Activated T-cell treated with anti-CD3 and anti-CD28 coated beads for 1 hour (primary cell): ENCODE results near the gene AEBP1.

Source experiments
- DNase-seq: peaks from one replicate; pipeline ENCODE4 v3.0.0-alpha.2; 2020; ENCODE audit warnings: low read depth

AEBP1 gene

DNA sequence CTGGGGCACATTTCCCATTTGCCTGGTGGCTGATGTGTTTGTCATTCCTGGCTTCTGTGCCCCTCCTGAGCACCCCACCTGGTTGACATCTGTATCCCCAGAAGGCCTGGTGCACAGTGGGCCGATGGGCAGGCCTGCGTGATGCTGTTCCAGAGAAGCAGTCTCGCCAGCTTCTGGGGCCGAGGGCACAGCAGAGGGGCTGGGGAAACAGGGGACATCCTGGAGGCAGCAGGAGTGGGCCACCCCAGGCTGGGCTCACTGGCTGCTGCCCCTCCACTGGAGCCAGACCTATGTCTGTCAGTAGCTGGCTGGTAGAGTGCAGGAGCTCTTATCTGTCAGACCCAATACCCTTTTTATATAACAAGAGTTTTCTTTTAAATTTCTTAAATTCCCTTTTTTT is 37.9 kb downstream of the AEBP1 start:
- no peak for DNase-seq

DNA sequence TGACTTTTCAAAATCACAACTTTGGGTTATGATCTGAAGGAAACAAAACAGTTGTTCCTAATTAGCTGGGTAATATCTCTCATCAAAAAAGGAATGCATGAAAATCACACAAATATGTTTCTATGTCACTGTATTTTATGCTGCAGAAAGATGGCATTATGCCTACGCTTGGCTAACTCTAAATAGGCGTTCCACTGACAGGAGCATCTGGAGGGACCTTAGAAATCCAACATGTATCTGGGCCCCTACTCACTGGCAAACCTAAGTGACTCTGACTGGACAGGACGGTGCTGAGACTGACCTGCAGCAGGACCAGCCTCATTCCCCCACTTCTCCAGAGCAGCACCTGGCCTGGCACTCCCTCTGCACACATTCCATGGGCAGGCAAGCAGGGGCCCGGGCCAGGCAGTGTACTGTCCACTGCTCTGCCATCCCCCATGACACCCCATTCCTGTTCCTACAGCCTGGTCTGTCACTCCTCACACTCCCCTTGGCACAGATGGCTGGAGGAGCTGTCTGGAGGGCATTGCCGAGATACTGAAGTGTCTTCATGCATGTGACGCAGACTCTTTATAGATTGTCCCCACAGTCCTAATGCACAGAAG is 39.6 kb downstream of the AEBP1 start:
- DNase-seq: no peak

DNA sequence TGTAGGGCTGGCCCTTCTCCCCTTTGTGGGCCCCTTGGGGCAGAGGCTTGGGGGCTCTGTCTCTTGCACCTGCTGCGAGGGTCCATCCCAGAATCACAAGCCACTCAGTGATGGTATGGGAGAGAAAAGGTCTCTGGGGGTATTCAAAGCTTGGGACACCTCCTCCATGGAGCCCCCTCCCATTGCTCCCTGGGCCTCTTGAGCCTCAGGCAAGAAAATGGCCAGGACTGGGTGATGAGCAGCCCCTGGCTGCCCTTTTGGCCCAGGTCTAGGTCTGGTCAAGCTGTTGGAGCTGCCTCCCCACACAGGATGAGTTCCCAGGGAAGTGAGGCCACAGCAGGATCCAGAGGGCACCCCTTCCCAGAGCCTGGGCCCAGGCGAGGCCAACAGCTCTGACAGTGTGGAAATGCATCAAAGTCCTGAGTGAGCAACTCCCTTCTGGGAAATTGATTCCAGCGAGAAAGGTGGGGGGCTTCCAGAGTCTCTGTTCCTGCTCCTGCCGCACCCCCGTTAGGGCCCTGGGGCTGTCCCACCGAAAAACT is 40.4 kb downstream of the AEBP1 start:
- no peak for DNase-seq

GRCh38 chr7:44144968-44145478 is 40.9 kb downstream of the AEBP1 start:
- DNase-seq: no peak

- DNase-seq: peak; percentile 27
Observed at GRCh38 chr7:44145479-44145968, 41.4 kb downstream of the AEBP1 start.

DNA sequence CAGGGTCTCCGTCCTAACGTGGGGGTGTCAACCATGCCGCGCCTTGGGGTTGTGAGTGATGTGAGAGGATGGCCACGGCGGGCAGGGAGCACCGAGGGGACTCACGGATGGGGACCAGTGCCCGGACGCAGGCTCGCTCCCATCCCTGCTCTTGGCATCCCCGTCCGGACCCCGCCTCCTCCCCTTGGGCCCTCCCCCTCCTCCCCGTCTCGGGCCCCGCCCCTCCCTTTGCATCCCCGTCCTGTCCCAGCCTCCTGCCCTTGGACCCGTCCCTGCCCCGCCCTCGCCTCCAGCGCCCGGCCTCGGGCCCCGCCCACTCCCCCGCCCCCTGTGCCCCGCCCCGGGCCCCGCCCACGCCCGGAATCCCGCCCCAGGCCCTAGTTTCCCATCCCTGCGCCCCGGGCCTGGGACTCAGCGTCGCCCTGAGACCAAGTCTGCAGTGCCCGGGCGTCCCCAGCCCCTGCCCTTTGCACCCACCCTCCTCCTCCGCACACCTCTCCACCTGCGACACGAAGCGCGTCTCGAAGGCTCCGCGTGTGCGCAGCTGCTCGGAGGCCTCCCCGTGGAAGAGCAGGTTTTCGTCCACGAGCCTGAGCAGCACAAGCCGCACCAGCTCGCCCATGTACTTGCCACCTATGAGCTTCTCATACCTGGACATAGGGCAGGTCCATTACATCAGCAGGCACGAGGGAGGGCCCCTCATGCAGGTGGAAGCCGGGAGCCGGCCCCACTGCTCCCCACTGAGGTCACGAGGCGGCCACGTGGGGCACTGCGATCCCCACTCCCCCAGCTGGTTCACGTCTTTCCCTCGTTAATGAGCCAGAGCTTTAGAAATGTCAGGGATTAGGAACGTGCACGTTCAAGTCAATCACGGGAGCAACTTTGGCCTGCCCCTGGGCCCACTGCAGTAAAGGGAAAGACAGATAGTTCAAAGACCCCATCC is 42.1 kb downstream of the AEBP1 start:
- peak; percentile 43 for DNase-seq

DNA sequence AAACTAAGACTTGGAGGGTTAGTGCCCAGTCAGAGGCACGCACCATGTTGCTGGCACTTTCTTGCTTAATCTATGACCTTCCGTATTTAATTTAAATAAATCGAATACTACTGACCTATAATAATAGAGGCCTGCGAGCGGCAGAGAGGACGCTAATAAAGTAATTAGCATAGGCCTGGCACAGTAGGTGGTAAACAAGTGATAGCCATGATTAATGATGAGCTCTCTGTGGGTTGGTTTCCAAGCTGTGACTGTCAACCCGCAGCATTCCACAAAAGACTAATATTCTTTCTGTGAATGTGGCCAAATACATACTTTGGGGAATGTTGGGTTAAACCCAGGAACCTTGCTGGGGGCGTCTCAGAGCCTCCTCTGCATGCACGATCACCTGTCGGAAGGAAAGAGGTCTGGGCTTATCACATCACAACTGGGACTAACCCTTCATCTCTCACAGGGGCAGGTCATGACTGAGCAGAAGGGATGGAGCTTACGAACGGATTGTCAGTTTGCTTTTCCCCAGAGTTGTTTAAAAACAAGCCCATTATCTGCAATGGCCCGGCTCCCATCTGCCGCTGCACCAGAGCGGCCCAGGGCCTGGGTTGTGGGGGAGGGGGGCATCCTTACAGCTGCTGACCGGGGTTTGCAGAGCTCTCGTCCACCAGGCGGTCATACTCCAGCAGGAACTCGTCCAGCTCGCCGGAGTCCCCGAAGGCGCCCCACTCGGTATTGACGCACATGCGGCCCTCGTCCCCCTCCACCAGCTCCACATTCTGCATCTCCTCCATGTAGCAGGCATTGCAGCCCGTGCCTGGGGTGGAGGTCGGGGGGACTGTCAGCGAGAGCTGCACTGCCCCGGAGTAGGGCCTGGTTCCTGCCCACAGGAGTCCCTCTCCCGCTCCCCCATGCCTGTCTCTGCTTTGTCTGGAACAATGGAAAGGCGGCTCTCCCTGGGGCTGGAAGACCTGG is 43.2 kb downstream of the AEBP1 start:
- no peak for DNase-seq

DNA sequence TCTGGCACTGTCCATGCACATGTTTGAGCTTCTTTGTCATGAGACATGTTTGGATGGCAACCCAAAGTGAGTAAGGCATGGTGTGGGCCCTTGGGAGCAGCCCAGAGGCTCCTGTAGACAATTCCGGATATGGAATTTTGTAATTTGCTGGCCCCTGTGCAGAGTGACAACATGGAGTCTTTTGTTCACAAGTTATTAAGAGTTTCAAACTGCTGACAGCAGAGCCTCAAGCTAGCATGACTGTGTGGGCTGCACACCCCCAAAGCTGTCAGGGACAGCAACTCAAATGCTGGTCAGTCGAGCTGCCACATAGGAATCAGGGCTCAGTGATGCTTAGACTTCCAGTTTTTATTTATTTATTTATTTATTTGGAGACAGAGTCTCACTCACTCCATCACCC is 44.0 kb downstream of the AEBP1 start:
- DNase-seq: no peak

GRCh38 chr7:44148961-44149536 is 44.9 kb downstream of the AEBP1 start:
- no peak for DNase-seq

DNA sequence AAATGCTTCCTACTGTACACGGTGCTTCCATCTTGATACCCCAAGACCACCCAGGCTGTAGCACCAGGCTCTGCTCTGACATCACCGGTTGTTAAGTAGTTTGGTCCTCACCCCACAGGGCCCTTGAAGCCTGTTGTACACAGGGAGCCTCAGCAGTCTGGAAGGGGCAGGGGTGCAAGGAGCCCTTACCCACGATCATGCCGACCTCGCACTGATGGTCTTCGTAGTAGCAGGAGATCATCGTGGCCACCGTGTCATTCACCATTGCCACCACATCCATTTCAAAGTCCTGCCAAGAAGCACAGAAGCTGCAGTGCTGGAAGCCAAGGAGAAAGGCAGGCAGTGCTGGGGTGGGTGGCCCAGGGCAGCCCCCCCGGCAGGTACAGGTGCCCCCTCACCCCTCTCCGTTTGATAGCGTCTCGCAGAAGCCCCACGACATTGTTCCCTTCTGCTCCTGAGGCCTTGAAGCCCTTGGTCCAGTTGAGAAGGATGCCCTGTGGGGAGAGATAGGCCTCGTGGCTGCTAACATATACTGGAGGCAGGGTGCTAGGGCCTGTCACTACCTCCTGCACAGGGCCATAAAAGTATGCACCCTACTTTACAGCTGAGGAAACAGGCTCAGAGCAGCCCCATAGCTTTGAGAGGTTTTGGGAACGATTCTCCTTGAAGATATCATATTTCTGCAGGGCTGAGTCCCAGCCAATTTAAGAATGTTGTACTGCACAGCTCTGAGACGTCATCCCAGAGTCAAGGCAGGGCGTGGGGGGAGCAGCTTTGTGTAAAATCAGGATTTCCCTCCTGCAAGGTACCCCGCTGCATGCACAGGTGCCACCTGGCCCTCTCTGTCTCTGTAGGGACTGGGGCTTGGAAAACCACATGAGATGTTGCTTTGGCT is 45.7 kb downstream of the AEBP1 start:
- no peak for DNase-seq

DNA sequence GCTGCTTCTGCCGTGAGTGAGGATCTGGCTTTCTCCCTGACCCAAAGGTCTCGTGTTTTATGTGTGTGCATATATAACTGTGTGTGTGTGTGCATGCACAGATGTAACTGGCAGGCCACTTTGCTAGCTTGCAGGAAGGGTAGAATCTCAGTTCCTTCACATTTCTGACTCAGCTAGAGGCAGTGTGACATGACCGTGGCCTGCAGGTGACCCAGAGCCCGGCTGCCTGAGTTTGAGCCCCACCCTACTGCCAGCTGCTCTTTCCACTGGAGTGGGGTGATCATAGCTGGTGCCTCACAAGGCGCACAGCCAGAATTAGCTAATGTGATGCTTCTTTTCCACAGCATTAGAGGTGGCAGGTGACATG is 46.3 kb downstream of the AEBP1 start:
- no peak for DNase-seq

DNA sequence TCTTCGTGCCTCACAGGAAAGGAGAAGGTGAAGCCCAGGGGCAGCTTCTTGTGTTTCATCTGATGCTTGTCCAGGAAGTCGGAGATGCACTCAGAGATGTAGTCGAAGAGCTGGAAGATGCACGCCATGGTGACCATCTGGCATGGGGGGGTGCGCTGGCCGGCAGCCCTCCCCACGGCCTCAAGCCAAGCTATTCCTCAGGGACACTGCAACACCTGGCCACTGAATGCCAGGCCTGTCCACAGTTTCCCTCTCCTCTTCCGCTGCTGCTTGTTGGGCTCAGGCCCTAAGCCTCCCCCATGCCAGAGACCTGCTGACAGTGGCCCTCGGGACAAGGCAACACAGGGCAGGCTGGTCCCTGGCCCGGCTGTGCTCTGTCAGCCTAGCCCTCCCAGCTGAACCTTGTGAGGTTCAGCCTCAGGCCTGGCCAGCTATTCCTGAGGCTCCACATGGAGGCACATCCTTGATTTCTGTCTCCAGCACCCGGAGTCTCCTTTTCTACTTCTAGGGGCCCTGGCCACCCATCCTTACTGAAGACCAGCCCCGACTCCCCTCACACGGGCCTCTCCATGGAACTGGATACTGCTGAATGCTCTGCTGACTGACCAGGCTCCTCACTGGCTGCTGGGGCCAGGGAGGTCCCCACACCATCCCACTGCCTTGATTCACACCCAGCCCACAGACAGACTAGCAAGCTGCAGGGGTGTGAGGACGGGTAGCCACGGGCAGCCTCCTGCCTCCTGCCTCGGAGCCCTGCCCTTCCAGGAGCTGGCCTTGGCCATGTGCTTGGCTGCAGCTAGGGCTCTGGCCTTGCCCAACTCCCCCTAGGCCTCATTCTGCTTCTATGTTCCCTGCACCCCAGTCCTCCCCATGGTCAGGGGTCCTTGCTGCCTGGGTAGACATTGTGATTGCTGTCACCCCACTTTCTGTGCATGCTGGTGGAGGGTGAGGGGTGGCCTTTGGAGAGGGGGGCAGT is 47.1 kb downstream of the AEBP1 start:
- DNase-seq: no peak

GRCh38 chr7:44151956-44152355 is 47.8 kb downstream of the AEBP1 start:
- no peak for DNase-seq

DNA sequence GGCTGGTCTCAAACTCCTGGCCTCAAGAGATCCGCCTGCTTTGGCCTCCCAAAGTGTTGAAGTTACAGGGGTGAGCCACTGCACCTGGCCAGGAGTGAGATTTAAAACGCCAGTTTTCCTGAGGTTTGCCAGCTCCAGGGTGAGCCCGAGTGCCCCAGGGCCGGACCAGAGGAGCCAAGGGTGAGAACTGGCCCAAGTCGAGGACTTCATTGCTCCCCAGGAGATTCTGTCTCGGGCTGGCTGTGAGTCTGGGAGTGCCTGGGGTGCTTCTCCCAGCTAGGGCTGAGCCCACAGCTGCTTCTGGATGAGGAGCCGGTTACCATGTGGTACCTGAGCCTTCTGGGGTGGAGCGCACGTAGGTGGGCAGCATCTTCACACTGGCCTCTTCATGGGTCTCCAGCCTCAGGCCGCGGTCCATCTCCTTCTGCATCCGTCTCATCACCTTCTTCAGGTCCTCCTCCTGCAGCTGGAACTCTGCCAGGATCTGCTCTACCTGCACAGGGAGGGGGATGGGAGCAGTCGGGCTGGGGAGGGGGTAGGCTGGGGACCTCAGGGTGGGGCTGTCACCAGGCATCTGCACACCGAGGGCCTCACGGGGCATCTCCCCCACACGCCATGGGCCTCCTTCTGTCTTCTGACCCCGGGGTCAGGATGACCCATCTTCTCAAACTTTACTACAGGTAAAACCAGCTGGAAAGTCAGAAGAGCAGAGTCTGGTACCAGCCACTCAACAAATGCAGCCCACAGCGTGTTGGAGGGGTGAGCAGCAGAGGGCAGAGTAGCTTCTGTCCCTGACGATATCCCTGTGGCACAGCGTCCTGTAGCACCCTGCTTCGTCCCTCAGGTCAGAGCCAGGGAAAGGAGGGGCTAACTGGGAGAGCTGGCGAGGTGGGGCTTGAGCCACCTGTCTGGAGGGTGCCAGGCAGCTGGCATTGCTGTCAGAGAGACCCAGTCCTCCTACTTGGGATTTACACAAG is 49.1 kb downstream of the AEBP1 start:
- DNase-seq: no peak

GRCh38 chr7:44153948-44154335 is 49.8 kb downstream of the AEBP1 start:
- DNase-seq: no peak

- no peak for DNase-seq
Observed at GRCh38 chr7:44154703-44155102, 50.6 kb downstream of the AEBP1 start.

- DNase-seq: no peak
Observed at GRCh38 chr7:44155191-44156185, 51.3 kb downstream of the AEBP1 start.
